Measurements from ENCODE around the gene MDH1.
A peak's percentile ranks its signal among the peaks of the same experiment; 100 is the strongest.
"Not testable (repeated sequence)": the region's sequence is repeated elsewhere in the genome, so short reads cannot be mapped to it uniquely, and the experiment has no call there.

Gene MDH1

GRCh38 chr2:63588385-63589147, at the start of gene MDH1, which contains the start of gene WDPCP:
Gene MDH1, plus strand, starts transcription at chr2:63588963. Its CDS starts 81 bp downstream, at chr2:63589044.
Gene WDPCP, minus strand, starts transcription at chr2:63588477. Its CDS starts 206 bp downstream, at chr2:63588271.
- Histone ChIP-seq H3K4me1 (ENCODE audit: insufficient read depth, low read length) (peaks cover 35% of the 10 kb centered on the region), H3K4me3 (ENCODE audit: low read length) (peak within 1 kb of the TSS; percentile 77), H3K36me3 (ENCODE audit: insufficient read depth, low read length) (peaks cover 18% of the 10 kb centered on the region), H3K9me3 (ENCODE audit: low read length) (no peaks in the 10 kb centered on the region), H3K27me3 (ENCODE audit: insufficient read depth, low read length) (no peaks in the 10 kb centered on the region), H2AFZ (ENCODE audit: low read depth, low read length) (peak within 1 kb of the TSS; percentile 94)

- Histone ChIP-seq H3K36me3 (ENCODE audit: insufficient read depth, low read length) (no peaks in the 10 kb centered on the region), H3K4me3 (ENCODE audit: low read length) (no peak overlapping the region), H3K27me3 (ENCODE audit: insufficient read depth, low read length) (no peaks in the 10 kb centered on the region), H2AFZ (ENCODE audit: low read depth, low read length) (no peak overlapping the region), H3K9me3 (ENCODE audit: low read length) (no peaks in the 10 kb centered on the region), H3K4me1 (ENCODE audit: insufficient read depth, low read length) (peaks cover 4% of the 10 kb centered on the region)
These were observed 49.2 kb upstream of the MDH1 start for GRCh38 chr2:63539416-63540162.

- Histone ChIP-seq H3K36me3 (ENCODE audit: insufficient read depth, low read length) (no peaks in the 10 kb centered on the region), H3K4me3 (ENCODE audit: low read length) (no peak overlapping the region), H3K27me3 (ENCODE audit: insufficient read depth, low read length) (no peaks in the 10 kb centered on the region), H3K9me3 (ENCODE audit: low read length) (no peaks in the 10 kb centered on the region), H2AFZ (ENCODE audit: low read depth, low read length) (no peak overlapping the region), H3K4me1 (ENCODE audit: insufficient read depth, low read length) (peaks cover 4% of the 10 kb centered on the region)
These were observed 44.6 kb upstream of the MDH1 start for GRCh38 chr2:63544017-63544627.

GRCh38 chr2:63545023-63545422, 43.7 kb upstream of the MDH1 start:
- H2AFZ ChIP-seq (ENCODE audit: low read depth, low read length) = no peak overlapping the region
- H3K9me3 ChIP-seq (ENCODE audit: low read length) = no peaks in the 10 kb centered on the region
- H3K4me3 ChIP-seq (ENCODE audit: low read length) = no peak overlapping the region
- H3K36me3 ChIP-seq (ENCODE audit: insufficient read depth, low read length) = no peaks in the 10 kb centered on the region
- H3K27me3 ChIP-seq (ENCODE audit: insufficient read depth, low read length) = no peaks in the 10 kb centered on the region
- H3K4me1 ChIP-seq (ENCODE audit: insufficient read depth, low read length) = peaks cover 4% of the 10 kb centered on the region

- peaks cover 2% of the 10 kb centered on the region for H3K9me3 ChIP-seq (ENCODE audit: low read length)
- H3K4me3 ChIP-seq (ENCODE audit: low read length) = no peak overlapping the region
- no peaks in the 10 kb centered on the region for H3K36me3 ChIP-seq (ENCODE audit: insufficient read depth, low read length)
- no peaks in the 10 kb centered on the region for H3K4me1 ChIP-seq (ENCODE audit: insufficient read depth, low read length)
- no peaks in the 10 kb centered on the region for H3K27me3 ChIP-seq (ENCODE audit: insufficient read depth, low read length)
- H2AFZ ChIP-seq (ENCODE audit: low read depth, low read length) = no peak overlapping the region
These were observed 35.7 kb upstream of the MDH1 start for GRCh38 chr2:63553049-63553448.

- no peaks in the 10 kb centered on the region for H3K36me3 ChIP-seq (ENCODE audit: insufficient read depth, low read length)
- H3K27me3 ChIP-seq (ENCODE audit: insufficient read depth, low read length) = no peaks in the 10 kb centered on the region
- H3K4me1 ChIP-seq (ENCODE audit: insufficient read depth, low read length) = no peaks in the 10 kb centered on the region
- no peak overlapping the region for H2AFZ ChIP-seq (ENCODE audit: low read depth, low read length)
- no peak overlapping the region for H3K4me3 ChIP-seq (ENCODE audit: low read length)
- peaks cover 2% of the 10 kb centered on the region for H3K9me3 ChIP-seq (ENCODE audit: low read length)
These were observed 33.5 kb upstream of the MDH1 start for GRCh38 chr2:63555299-63555698.

GRCh38 chr2:63555931-63556330, 32.8 kb upstream of the MDH1 start:
- Histone ChIP-seq H3K9me3 (ENCODE audit: low read length) (peaks cover 2% of the 10 kb centered on the region), H3K4me3 (ENCODE audit: low read length) (no peak overlapping the region), H3K4me1 (ENCODE audit: insufficient read depth, low read length) (no peaks in the 10 kb centered on the region), H3K36me3 (ENCODE audit: insufficient read depth, low read length) (no peaks in the 10 kb centered on the region), H2AFZ (ENCODE audit: low read depth, low read length) (no peak overlapping the region), H3K27me3 (ENCODE audit: insufficient read depth, low read length) (no peaks in the 10 kb centered on the region)

- H3K9me3 ChIP-seq (ENCODE audit: low read length); H3K27me3 ChIP-seq (ENCODE audit: insufficient read depth, low read length); H2AFZ ChIP-seq (ENCODE audit: low read depth, low read length); H3K36me3 ChIP-seq (ENCODE audit: insufficient read depth, low read length); H3K4me3 ChIP-seq (ENCODE audit: low read length); H3K4me1 ChIP-seq (ENCODE audit: insufficient read depth, low read length): not testable (repeated sequence)
These were observed 30.9 kb upstream of the MDH1 start for GRCh38 chr2:63557819-63558218.

- H3K4me1 ChIP-seq (ENCODE audit: insufficient read depth, low read length); H3K27me3 ChIP-seq (ENCODE audit: insufficient read depth, low read length); H3K36me3 ChIP-seq (ENCODE audit: insufficient read depth, low read length); H3K9me3 ChIP-seq (ENCODE audit: low read length); H2AFZ ChIP-seq (ENCODE audit: low read depth, low read length); H3K4me3 ChIP-seq (ENCODE audit: low read length): not testable (repeated sequence)
These were observed 29.8 kb upstream of the MDH1 start for GRCh38 chr2:63558922-63559321.

GRCh38 chr2:63562751-63563150, 26.0 kb upstream of the MDH1 start:
- Histone ChIP-seq H3K27me3 (ENCODE audit: insufficient read depth, low read length) (no peaks in the 10 kb centered on the region), H3K36me3 (ENCODE audit: insufficient read depth, low read length) (no peaks in the 10 kb centered on the region), H3K4me1 (ENCODE audit: insufficient read depth, low read length) (no peaks in the 10 kb centered on the region), H3K9me3 (ENCODE audit: low read length) (peaks cover 2% of the 10 kb centered on the region), H2AFZ (ENCODE audit: low read depth, low read length) (no peak overlapping the region), H3K4me3 (ENCODE audit: low read length) (no peak overlapping the region)

GRCh38 chr2:63569740-63570139, 19.0 kb upstream of the MDH1 start:
- Histone ChIP-seq H2AFZ (ENCODE audit: low read depth, low read length) (no peak overlapping the region), H3K9me3 (ENCODE audit: low read length) (peaks cover 2% of the 10 kb centered on the region), H3K4me1 (ENCODE audit: insufficient read depth, low read length) (no peaks in the 10 kb centered on the region), H3K4me3 (ENCODE audit: low read length) (no peak overlapping the region), H3K27me3 (ENCODE audit: insufficient read depth, low read length) (no peaks in the 10 kb centered on the region), H3K36me3 (ENCODE audit: insufficient read depth, low read length) (no peaks in the 10 kb centered on the region)

GRCh38 chr2:63571291-63571690, 17.5 kb upstream of the MDH1 start:
- peaks cover 2% of the 10 kb centered on the region for H3K9me3 ChIP-seq (ENCODE audit: low read length)

GRCh38 chr2:63572001-63572400, 16.8 kb upstream of the MDH1 start:
- Histone ChIP-seq H2AFZ (ENCODE audit: low read depth, low read length) (no peak overlapping the region), H3K9me3 (ENCODE audit: low read length) (peaks cover 2% of the 10 kb centered on the region), H3K4me3 (ENCODE audit: low read length) (no peak overlapping the region), H3K36me3 (ENCODE audit: insufficient read depth, low read length) (no peaks in the 10 kb centered on the region), H3K27me3 (ENCODE audit: insufficient read depth, low read length) (no peaks in the 10 kb centered on the region), H3K4me1 (ENCODE audit: insufficient read depth, low read length) (no peaks in the 10 kb centered on the region)

More at GRCh38 chr2:63571291-63571690, 17.5 kb upstream of the MDH1 start:
- no peak overlapping the region for H3K4me3 ChIP-seq (ENCODE audit: low read length)
- no peak overlapping the region for H2AFZ ChIP-seq (ENCODE audit: low read depth, low read length)
- no peaks in the 10 kb centered on the region for H3K27me3 ChIP-seq (ENCODE audit: insufficient read depth, low read length)
- no peaks in the 10 kb centered on the region for H3K36me3 ChIP-seq (ENCODE audit: insufficient read depth, low read length)
- H3K4me1 ChIP-seq (ENCODE audit: insufficient read depth, low read length) = no peaks in the 10 kb centered on the region

Data from neuron (in vitro differentiated cells).